GM19324 (cell line): ENCODE results near the gene DOK6.

Experiments
- ATAC-seq: cut with Tn5 transposase; IDR thresholded peaks from one replicate; pipeline ENCODE4 v1.9.1; 2021; ENCODE audit warnings: mild to moderate bottlenecking, moderate library complexity; ENCODE audit not compliant: unreplicated experiment, low FRiP score

The DOK6 gene

DNA sequence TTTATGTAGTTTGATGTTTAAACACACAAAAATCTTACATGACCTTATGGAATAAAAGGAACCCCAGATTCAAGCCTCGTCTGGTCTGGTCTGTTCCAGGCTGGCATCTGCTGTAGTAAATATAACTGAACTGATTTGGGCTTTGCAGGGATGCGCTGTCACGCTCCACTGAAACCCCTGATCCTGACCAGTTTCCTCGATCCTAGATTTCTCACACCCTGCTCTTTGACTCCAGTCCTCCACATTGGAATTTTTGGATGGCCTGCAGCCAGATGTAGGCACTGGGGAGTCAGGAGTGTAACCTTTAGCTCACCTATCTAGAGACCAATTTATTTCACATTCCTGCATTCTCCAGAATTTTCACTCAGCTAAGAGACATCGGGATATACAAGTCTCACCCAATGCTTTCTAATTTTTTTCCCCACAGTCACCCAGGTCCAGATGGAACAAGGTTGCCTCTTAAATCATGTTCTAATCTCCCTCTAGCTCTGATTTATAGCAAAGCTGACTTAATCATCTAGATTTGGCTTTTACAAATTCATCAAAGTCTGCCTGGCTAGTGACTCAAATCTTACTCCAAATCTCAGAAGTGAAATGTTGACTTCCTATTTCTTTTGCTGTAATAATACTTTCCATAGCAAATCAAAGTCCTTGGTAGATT, 327.4 kb downstream of the DOK6 start:
- ATAC-seq, result no peak

DNA sequence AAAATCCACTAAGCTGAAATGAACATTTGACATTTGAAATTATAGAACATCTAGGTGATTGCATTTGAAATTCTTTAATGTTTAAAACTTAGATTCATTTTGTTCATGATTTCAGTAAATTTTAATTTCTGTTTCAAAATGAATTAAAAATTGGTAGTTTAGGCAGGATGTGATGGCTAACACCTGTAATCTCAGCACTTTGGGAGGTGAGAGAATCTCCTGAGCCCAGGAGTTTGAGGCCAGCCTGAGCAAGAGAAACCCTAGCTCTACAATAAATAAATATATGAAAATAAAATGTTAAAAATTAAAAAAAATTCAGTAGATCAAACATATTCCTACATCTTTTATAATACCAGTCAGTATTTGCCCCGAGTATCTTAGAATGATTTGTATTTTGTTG, 330.0 kb downstream of the DOK6 start:
- ATAC-seq, result no peak

DNA sequence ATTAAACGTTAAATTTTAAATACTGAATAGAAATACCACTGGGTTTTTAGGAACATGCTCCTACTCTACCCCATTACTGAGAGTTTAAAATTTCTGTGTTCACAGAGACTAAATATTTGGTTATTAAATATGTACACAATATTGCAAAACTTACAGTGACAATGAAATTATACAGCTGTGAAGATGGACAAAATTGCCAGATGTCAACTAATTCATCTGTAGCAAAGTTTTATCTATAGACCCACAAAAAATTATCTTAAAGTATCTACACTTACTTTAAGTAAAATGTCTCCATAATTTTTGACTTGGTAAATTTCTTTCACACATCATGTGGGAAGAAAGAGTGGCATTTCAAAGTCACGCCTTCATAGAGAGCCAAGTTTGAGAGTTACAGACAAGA, 333.8 kb downstream of the DOK6 start:
- ATAC-seq, result no peak

DNA sequence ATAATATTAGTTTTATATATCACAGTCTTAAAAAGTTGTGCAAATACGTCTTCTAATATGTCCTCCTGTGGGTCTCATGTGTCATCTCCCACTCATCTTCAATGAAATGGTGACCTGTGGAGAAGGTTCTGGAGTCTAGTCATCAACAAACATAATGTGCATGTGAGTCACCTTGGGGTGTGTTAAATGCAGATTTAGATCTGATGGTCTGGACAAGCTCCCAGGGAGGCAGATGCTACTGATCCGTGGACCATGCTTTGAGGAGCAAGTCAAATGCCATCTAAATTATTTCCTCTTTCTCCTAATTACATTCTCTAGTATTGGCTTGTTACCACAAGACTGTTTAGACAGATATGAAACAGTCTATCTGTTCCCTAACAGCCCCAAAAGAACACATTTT, 336.0 kb downstream of the DOK6 start:
- no peak for ATAC-seq

DNA sequence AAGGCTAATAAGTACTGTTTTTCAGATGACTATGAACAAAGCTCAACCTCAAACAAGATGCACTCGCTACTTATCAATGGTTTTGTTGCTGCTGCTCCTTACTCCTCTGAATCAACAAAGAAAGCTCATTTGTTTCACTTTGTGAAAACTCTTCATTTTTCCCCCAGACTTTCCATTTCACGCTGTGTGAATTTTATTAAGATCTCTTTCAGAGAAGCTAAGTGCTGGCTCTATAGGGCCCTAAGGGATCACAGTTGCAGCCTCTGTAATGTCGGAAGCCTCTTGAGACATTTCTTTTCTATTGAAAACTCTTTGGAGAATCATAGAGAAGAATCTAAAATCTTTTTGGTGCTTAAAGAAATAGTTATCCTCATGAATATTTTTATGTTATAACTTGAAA, 337.2 kb downstream of the DOK6 start:
- ATAC-seq, result no peak

DNA sequence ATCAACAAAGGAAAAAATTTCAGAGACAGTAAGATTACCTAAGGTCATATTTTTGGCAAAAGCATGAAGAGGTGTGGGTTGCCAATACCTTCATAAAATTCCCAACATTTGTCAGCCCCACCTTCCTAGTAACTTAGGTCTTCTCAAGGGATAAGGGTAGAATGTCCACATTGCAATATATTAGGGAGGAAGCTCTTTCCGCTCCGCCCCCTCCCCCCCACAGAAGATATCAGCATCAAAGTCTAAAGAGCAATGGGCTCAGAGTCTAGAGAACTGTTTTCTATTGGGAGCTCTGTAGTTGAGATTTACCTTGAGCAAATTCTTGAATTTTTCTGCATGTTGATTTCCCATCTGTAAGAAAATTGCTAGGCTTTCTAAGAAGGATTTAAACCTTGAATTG, 346.7 kb downstream of the DOK6 start:
- no peak for ATAC-seq

DNA sequence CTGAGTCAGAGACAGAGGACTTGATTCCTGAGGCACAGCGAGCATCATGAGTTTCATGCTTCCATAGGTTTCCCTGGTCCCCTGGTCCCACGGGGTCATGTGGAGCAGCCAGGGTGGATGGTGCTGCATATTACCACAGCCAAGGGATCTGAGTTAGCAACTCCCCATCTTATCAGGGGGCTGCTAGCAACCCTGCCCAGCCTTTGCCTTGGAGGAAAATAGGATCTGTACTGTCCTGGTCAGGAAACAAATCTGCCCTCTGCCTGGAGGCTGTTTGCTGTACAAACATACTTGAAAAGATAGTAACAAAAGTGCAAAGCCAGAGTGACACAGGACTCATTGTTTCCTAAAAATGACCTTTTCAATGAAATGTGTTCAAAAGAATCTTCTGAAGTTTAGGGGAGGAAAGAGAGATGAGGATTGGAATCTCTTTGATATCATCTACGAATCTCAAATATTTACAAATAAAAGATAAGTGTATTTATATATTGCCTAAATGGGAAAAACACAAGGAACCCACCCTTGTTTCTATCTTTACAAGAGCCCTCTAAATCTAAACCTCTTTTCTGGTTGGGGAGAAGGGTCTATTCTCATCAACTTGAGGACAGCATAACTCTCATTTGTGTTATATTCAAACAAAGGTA, 352.2 kb downstream of the DOK6 start:
- no peak for ATAC-seq

DNA sequence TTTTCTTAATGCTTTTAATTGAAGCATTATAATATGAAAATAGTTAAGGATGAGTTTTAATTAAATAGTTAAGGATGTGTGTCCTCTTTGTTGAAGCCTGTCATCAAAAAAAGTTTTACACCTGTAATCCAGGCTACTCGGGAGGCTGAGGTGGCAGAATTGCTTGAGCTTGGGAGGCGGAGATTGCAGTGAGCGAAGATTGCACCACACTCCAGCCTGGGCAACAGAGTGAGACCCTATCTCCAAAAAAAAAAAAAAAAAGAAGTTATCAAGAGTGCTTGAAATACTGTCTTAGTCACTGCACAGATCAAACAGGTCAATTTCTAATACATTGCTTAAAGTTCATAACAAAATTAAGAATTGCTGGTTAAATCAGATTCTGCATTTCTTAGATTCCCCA, 353.4 kb downstream of the DOK6 start:
- ATAC-seq, result no peak

DNA sequence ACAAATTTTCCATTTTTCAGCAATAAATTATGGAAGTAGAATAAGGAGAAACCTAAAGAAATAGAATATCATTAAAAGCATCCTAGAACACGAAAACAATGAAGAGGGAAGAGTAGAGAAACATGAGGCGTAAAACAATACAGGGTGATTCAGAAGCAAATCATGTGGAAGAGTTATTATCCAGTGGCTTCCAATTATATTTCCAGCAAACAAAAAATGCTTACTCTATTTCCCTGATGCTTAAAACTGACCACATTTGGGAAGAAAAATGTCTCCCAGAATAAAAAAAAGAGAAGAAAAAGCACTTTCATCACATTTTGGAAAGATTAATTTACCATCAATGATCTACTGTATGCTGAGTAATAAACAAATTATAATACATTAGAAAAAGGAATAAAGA, 354.4 kb downstream of the DOK6 start:
- no peak for ATAC-seq

DNA sequence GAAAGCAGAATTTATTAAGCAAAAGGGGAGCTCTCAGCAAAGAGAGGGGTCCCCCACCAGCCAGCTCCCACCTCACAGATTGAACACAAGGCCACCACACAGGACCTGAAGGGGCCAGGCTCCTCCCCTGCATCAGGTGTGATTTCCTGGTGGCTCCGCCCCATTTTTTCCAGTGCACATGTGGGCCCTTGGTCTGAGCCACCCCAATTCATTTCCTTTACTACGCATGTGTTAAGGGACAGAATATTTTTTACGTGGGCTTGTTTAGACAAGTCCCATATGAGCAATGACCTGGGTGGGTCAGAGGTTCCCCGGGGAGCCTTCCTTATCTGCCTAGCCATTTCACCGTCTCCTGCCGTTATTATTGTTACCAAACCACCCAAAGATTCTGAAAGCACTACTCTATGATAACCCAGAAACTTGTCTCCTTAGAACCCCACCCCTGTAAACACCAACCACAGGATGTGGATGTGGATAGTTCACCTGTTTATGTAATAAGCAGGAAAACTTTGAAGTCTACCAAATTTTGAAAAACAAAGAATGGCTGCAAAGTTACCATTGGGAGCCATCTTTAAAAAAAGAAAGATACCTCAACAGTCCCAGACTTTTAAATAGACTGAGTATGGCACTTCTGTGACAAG, 355.3 kb downstream of the DOK6 start:
- ATAC-seq, result no peak

DNA sequence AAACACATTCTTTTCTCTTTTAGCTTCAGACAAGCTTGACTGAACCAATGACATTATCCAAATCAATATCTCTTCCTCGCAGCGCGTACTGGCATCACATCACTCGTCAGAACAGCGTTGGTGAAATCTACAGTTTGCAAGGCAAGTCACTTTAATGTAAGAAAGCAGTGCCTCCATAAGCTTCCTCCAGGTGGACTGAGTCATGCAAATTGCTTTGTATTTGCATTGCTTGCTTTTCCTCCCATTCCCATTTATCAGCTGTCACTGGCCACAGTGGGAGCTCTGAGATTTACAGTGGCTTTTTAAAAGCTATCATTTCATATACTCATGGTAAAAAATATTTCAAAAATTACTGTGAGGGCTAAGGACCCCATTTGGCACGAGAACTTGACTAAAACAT, 357.0 kb downstream of the DOK6 start:
- no peak for ATAC-seq

DNA sequence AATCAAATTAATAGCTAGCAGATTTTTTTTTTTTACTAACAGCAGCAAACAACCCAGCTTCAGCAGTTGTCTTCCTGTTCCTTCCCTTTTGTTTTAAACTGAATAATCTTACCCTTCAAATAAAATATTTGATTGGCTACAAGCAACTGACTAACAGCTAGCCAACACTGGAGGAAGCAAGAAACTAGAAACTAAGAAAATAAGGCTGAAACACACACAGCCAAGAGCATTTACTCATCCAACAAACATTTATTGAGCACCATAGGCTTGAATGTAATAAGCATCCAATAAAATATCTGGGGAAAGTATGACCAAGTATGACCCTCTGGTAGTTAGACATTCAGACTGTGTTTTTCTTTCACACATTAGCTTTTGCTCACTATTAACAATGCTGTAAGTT, 357.8 kb downstream of the DOK6 start:
- no peak for ATAC-seq

DNA sequence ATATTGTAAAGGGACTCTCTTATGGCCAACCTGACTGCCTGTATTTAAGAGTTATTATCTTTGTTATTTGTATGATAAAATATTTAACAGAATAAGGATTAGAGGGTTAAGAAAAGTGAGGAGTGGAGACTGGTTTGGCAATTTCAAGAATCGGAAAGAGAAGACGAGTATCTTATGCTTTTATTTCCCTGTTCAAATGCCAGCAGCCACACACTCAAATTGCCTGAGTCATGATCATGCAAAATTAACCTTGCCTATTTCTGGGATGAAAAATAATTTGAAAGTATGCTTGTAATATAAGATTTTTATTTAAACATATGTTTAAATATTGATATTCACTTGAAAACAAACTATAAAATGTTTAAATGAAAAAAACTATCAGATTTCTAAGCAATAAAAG, 358.4 kb downstream of the DOK6 start:
- ATAC-seq, result no peak

DNA sequence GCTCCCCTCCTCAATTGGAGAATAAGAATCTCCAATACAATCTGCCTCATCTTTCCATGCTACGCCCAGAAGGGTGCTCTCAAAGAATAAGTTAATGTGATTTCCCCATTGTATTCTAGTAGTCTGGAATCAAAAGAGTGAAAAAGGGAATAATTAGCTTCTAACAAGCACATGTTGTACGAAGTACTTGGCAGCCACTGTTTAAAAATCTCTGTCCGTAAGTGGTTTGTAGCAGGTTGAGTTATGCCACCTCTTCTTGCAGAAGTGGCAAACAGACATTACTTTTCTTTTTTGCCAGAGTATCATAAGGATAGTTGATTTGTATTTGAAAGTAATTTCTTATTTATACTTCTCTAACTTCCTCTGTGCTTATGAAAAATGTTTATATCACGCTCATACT, 362.3 kb downstream of the DOK6 start:
- no peak for ATAC-seq

DNA sequence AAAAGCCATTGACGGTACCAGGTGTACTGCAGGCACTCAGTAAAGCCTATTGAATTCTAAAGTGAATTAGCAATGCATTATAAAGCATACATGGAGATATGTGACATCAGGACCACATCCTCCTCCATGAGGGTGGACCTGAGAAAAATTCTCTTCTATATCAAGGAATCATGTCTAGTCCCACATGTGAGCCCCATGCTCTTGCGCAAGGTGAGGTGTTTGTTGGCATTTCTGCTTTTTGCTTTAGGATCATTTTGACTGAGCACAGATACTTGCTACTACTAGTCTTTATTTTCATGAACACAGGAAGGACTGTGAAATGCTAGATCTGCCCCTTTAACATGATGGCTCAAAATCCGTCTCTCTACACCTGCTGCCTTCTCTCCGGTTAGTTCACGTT, 363.1 kb downstream of the DOK6 start:
- ATAC-seq, result no peak

DNA sequence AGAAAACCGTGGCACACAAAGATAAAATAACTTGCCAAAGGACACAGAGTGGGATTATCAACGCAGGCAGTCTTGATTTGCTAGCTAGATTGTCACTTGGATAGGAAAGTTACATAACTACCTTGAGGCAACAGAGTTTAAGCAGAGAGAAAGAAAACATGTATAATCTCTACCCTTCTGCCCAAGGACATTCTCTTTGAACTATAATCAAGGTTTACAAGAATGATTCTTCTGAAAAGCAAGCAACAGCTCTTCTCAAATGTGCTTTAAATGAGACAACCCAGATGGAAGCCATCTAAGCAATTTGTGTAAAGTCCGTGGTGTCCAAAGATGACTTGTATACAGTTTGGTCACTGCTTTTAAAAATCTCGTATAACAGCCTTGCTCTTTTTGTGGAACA, 369.6 kb downstream of the DOK6 start:
- no peak for ATAC-seq

DNA sequence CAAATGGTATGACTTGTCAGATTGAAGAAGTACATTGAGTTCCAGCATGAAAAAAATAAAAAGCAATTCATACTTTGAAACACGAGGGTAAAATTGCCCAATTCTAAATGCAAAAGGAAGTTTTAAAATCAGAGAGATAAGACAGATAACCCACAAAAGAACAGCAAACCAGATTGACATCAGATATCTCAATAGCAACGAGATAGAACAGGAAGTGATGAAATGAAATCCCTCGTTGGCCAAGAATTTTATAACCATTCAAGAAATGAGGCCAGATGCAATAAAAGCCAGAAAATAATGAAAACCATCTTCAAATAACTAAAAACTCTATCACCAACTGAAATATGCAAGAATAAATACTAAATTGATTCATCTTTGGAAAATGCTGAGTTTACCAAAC, 374.1 kb downstream of the DOK6 start:
- ATAC-seq, result no peak

DNA sequence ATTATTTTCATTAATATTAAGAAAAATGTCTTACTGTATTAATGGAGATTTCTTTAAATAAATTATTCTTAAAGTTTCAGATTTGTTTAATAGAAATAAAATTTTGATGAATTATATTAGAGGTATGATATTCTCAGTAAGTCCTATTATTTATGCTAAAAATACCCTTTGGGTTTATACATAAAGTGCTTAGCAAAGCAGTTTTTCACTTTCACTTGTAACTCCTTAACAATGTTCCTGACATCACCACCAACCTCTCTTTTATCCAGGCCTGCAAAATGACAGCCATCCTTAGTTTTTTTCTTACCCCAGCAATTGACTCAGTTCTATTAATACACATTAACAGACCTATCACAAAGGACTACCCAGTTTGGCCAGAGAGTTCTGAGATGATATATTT, 376.6 kb downstream of the DOK6 start:
- no peak for ATAC-seq

DNA sequence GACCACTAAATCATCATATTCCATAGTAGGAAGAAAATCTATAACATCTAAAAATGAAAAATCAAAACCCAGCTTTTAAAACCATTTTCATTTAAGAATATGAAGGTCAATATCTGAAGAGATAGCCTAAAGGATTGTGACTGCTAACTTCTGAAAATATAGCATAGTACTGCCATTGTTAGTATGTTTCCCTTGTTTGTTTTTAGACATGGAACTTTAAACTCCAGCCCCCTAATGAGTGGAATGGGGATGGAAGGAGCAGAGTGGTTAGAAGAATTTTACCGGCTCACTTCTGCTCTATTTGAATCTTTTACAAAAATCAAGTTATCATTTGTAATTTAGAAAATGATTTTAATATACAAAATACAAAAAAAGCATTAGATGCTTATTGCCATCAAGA, 378.0 kb downstream of the DOK6 start:
- no peak for ATAC-seq

DNA sequence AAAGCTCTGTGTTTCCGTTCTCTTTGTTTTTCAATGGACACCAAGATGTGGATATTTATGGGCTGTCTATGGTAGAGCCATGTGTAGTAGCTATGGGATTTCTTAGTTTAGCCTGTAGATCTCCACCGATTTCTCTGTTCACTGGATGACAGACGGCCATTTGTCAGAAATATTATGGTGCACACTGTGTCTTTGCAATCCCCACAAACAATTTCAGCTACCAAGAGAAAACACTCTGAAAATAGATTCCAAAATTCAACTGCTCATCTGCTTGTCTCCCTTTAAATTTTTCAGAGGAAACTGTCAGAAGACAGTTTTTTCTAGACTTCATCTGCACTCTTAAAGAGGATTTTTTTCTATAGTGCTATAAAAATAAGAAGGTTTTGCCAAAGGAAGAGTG, 380.2 kb downstream of the DOK6 start:
- no peak for ATAC-seq

DNA sequence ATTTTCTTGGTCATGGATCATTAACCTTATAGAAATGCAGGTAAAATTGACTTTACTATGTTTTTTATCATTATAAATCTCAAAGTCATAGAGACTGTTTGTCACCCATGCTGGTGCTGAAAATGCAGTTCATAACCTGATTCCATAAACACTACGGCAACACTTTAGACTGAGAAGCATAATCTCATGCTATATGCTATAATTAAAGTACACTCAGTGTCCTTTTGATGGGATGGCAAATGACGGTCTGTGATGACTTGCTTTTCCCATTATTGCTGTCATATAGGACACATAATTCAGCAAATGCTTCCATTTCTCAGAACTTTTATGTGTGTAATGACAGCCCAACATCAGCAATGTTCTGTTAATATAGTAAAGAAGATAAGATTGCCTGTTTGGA, 384.1 kb downstream of the DOK6 start:
- ATAC-seq, result no peak

DNA sequence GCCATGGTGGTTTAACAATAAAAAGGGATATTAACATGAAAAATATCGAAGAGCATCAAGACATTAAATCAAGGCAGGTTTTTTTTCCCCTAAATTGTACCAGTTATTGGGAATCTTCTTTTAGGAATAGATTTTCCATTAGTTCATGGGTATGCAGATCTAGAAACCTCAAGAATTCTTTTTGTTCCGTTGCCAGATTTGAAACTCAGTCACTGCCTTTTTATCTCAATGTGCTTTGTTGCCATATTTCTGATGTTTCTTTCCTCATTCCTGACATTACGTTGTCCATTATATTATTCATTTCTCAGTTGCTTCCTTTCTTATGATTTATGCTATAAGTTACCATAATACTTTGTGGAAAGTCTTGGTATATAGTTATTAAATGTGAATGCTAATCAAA, 384.8 kb downstream of the DOK6 start:
- no peak for ATAC-seq
